IgD-negative memory B cell (primary cell): ENCODE results near the gene INCA1. TPM values are rescaled to one million over a fixed set of nuclear protein-coding genes. Genes with fewer than 3 reads are reported as not detected.
A peak's percentile ranks its signal among the peaks of the same experiment; 100 is the strongest.

Source experiments
- H3K27ac Mint-ChIP-seq, 3 donors: one replicate each; pipeline ENCODE4 v1.8.0; 2020 to 2022; ENCODE audit warnings: mild to moderate bottlenecking in 3 of 3, mixed read lengths in 3 of 3, moderate library complexity in 1 of 3
- H3K27me3 Mint-ChIP-seq: one replicate; pipeline ENCODE4 v1.8.0; 2021; ENCODE audit warnings: mixed read lengths
- H3K36me3 Mint-ChIP-seq: one replicate; pipeline ENCODE4 v1.8.0; 2020; ENCODE audit warnings: mild to moderate bottlenecking, mixed read lengths
- H3K4me1 Mint-ChIP-seq, 3 donors: one replicate each; pipeline ENCODE4 v1.8.0; 2020 to 2022; ENCODE audit warnings: mixed read lengths in 3 of 3, mild to moderate bottlenecking in 1 of 3
- H3K4me3 Mint-ChIP-seq, 4 donors: one replicate each; pipeline ENCODE4 v1.8.0; 2020 to 2022; ENCODE audit warnings: mild to moderate bottlenecking in 4 of 4, mixed read lengths in 4 of 4, moderate library complexity in 3 of 4
- H3K9me3 Mint-ChIP-seq, 3 donors: one replicate each; pipeline ENCODE4 v1.8.0; 2020 to 2021; ENCODE audit warnings: mixed read lengths in 3 of 3, mild to moderate bottlenecking in 1 of 3
- polyA plus RNA-seq: library from polyadenylated mRNA; unstranded; fragments of 300-500 nt; fragmentation: Illumina TruSeq; gene quantifications from one replicate; pipeline ENCODE4 v1.2.3, GENCODE V29; 2021

INCA1 gene
- polyA plus RNA-seq, 1 donor from 2014 or later = 0.36 TPM

DNA sequence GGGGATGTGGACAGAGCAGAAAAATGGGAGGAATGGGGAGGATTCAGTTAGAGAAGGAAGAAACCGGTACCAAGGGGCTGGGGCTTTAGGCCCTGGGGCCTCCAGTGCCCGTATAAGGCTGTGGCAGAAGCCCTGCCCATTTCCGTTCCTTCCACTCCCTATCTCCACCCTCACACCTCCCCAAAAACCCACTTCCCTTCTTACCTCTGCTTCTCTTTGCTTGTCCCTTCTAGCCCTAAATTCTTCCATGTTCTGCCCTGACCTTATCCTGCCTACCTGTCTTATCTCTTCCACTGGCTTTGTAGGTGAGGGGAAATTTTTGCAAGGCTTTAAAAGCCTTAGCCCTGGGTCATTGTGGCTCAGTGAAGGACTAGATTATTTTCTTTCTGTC, 53.2 kb downstream of the INCA1 start:
- Mint-ChIP-seq H3K4me1 (peaks cover 42 to 56% (median 42%) of the 10 kb centered on the region in 3 donors), H3K27ac (peak overlapping the region; percentile 16 to 97 (median 90)), H3K27me3 (no peaks in the 10 kb centered on the region), H3K9me3 (no peaks in the 10 kb centered on the region), H3K4me3 (peak overlapping the region; percentile 79 to 94 (median 92)), H3K36me3 (peaks cover 5% of the 10 kb centered on the region)

DNA sequence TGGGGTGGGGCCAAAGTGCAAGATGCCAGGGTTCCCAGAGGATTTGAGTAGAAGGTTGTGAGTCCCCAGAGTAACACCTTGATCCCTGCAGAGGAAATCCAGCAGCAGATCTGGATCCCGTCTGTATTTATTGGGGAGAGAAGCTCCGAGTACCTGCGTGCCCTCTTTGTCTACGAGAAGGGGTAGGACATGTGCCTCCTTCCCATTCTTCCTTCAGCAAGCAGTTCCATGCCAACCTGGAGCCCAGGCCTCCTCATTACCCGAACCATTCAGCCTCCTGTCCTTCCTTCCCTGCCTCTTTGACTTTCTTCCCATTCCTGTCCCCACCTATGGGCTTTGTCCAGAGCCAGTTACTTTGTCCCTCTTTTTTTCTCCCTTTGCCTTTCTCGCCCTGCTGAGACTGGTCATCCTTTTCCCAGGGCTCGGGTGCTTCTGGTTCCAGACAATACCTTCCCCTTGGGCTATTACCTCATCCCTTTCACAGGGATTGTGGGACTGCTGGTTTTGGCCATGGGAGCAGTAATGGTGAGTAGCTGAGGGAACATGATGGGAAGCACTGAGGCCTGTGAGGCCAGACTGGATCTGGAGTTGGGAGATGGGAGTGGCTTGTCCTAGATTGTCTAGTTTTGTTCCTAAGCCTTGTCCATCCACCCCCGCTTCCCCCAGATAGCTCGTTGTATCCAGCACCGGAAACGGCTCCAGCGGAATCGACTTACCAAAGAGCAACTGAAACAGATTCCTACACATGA, 54.4 kb downstream of the INCA1 start:
- Mint-ChIP-seq H3K9me3 (no peaks in the 10 kb centered on the region), H3K4me3 (peak overlapping the region; percentile 44 to 97 (median 93)), H3K27ac (peak overlapping the region in 1 of 3 donors; percentile 55), H3K36me3 (peaks cover 6% of the 10 kb centered on the region), H3K4me1 (peaks cover 42 to 65% (median 45%) of the 10 kb centered on the region in 3 donors), H3K27me3 (no peaks in the 10 kb centered on the region)

DNA sequence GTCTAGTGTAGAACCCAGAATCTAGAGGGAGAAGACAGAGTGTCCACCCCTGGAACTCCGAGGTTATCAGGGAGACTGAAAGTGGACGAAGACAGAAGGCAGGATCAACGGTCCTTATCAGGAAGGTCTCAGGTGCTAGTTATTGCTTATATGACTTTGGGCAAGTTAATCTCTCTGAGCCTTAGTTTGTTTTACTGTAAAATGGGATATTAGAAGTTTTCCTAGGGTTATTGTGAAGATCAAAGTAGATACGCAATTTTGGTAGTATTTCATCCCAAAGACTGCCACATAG, 56.1 kb downstream of the INCA1 start:
- Mint-ChIP-seq H3K4me3 (peak overlapping the region; percentile 93 to 98 (median 96)), H3K27ac (peak overlapping the region; percentile 86 to 95 (median 91)), H3K9me3 (no peaks in the 10 kb centered on the region), H3K27me3 (no peaks in the 10 kb centered on the region), H3K36me3 (peaks cover 5% of the 10 kb centered on the region), H3K4me1 (peaks cover 37 to 59% (median 43%) of the 10 kb centered on the region in 3 donors)

DNA sequence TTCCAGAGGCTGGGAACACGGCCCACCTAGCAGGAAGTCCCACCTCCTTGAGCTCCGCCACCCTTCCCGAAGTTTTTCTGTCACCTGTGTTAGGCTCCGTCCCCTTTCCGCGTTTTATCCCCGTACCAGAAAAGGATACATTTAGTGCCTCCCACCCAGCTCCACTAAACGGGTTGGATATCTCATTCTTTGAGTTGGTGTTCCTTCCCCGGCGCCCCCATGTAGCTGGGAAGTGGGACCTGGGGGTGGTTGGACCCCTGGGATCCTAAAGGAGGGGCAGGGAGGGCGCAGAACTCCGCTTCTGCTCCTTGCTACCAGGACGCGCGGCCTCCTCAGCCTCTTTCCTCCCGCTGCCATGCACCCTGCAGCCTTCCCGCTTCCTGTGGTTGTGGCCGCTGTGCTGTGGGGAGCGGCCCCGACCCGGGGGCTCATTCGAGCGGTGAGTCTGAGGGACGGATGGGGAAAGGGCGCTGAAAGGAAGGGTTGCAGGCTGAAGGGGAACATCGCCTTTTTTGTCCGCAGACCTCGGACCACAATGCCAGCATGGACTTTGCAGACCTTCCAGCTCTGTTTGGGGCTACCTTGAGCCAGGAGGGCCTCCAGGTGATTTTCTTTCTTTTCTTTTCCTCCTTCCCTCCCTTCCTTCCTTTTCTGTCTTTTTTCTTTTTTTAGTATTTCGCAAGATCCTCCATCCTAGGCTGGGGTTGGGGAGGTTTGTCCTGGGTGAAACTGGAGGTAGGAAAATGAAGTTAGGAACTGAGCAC, 56.6 kb downstream of the INCA1 start:
- peak overlapping the region; percentile 93 to 98 (median 96) for H3K4me3 Mint-ChIP-seq
- no peaks in the 10 kb centered on the region for H3K27me3 Mint-ChIP-seq
- peak overlapping the region; percentile 86 to 98 (median 95) for H3K27ac Mint-ChIP-seq
- no peaks in the 10 kb centered on the region for H3K9me3 Mint-ChIP-seq
- H3K36me3 Mint-ChIP-seq = peaks cover 5% of the 10 kb centered on the region
- H3K4me1 Mint-ChIP-seq = peaks cover 34 to 58% (median 40%) of the 10 kb centered on the region in 3 donors

GRCh38 chr17:4939796-4940554, 57.3 kb downstream of the INCA1 start, which contains the start of the genes RNF167 and SLC25A11:
TSS of gene RNF167 (plus strand) at chr17:4940268. CDS start at chr17:4940910, 642 bp downstream.
TSS of gene SLC25A11 (minus strand) at chr17:4940046. CDS start at chr17:4939910, 136 bp downstream.
- no peaks in the 10 kb centered on the region for H3K27me3 Mint-ChIP-seq
- H3K4me3 Mint-ChIP-seq = peak within 1 kb of the TSS; percentile 93 to 98 (median 96)
- peak within 1 kb of the TSS; percentile 86 to 98 (median 95) for H3K27ac Mint-ChIP-seq

DNA sequence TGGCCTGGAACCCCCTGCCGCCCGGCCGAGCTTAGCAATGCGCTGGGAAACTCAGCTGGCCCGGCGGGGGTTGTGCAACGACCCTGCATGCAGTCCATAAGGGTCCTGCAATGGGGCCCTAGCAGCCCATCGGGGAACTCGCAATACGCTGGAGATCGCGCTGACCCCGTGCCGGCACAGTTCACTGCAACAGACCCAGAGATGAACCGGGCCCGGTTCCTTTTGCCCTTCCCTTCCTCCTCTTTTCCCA, 57.9 kb downstream of the INCA1 start:
- peak overlapping the region in 2 of 3 donors; percentile 48 to 51 for H3K27ac Mint-ChIP-seq
- peaks cover 5% of the 10 kb centered on the region for H3K36me3 Mint-ChIP-seq
- H3K27me3 Mint-ChIP-seq = no peaks in the 10 kb centered on the region
- peak overlapping the region; percentile 93 to 98 (median 96) for H3K4me3 Mint-ChIP-seq
- H3K4me1 Mint-ChIP-seq = peaks cover 25 to 48% (median 31%) of the 10 kb centered on the region in 3 donors
- H3K9me3 Mint-ChIP-seq = no peaks in the 10 kb centered on the region

More at GRCh38 chr17:4939796-4940554, 57.3 kb downstream of the INCA1 start, which contains the start of the genes RNF167 and SLC25A11:
- peaks cover 27 to 50% (median 34%) of the 10 kb centered on the region in 3 donors for H3K4me1 Mint-ChIP-seq
- H3K9me3 Mint-ChIP-seq = no peaks in the 10 kb centered on the region
- peaks cover 5% of the 10 kb centered on the region for H3K36me3 Mint-ChIP-seq

- H3K27ac Mint-ChIP-seq = peak overlapping the region; percentile 48 to 87 (median 50)
- peaks cover 5% of the 10 kb centered on the region for H3K36me3 Mint-ChIP-seq
- peaks cover 25 to 49% (median 30%) of the 10 kb centered on the region in 3 donors for H3K4me1 Mint-ChIP-seq
- no peaks in the 10 kb centered on the region for H3K9me3 Mint-ChIP-seq
- peaks cover under 1% of the 10 kb centered on the region for H3K27me3 Mint-ChIP-seq
- peak overlapping the region; percentile 93 to 98 (median 96) for H3K4me3 Mint-ChIP-seq
Observed at GRCh38 chr17:4938688-4939545, 58.4 kb downstream of the INCA1 start.

Other genes starting within 250 kb of the INCA1 start
- gene TM4SF5, start 225.6 kb downstream of the INCA1 start, polyA plus RNA-seq = not detected
- gene VMO1, start 211.2 kb downstream of the INCA1 start, polyA plus RNA-seq = not detected
- not detected for gene GLTPD2, start 208.6 kb downstream of the INCA1 start, polyA plus RNA-seq
- 261 TPM for gene PSMB6, start 201.4 kb downstream of the INCA1 start, polyA plus RNA-seq
- 4.9 TPM for gene PLD2, start 190.4 kb downstream of the INCA1 start, polyA plus RNA-seq
- 21.4 TPM for gene MINK1, start 164.2 kb downstream of the INCA1 start, polyA plus RNA-seq
- 1.0 TPM for gene C17orf107, start 98.0 kb downstream of the INCA1 start, polyA plus RNA-seq
- gene CHRNE, start 94.4 kb downstream of the INCA1 start, polyA plus RNA-seq = 0.89 TPM
- 0.26 TPM for gene GP1BA, start 65.2 kb downstream of the INCA1 start, polyA plus RNA-seq
- 70.9 TPM for gene SLC25A11, start 57.5 kb downstream of the INCA1 start, polyA plus RNA-seq
- 27.3 TPM for gene RNF167, start 57.3 kb downstream of the INCA1 start, polyA plus RNA-seq
- gene PFN1, start 49.0 kb downstream of the INCA1 start, polyA plus RNA-seq = 1,903 TPM
- gene ENO3, start 46.4 kb downstream of the INCA1 start, polyA plus RNA-seq = 3.1 TPM
- gene SPAG7, start 29.7 kb downstream of the INCA1 start, polyA plus RNA-seq = 97.1 TPM
- gene CAMTA2, start 9.8 kb downstream of the INCA1 start, polyA plus RNA-seq = 19.1 TPM
- 15.0 TPM for gene KIF1C, start 428 bp upstream of the INCA1 start, polyA plus RNA-seq
- gene SLC52A1, start 37.9 kb upstream of the INCA1 start, polyA plus RNA-seq = not detected
- 1.4 TPM for gene ZFP3, start 80.9 kb upstream of the INCA1 start, polyA plus RNA-seq
- 11.7 TPM for gene ZNF232, start 114.4 kb upstream of the INCA1 start, polyA plus RNA-seq
- gene USP6, start 118.5 kb upstream of the INCA1 start, polyA plus RNA-seq = 0.05 TPM
- gene ZNF594, start 194.3 kb upstream of the INCA1 start, polyA plus RNA-seq = 2.1 TPM
- gene SCIMP, start 237.3 kb upstream of the INCA1 start, polyA plus RNA-seq = 325 TPM